ENCODE measurements around the gene POLR3F. TPM values are rescaled to one million over a fixed set of nuclear protein-coding genes. Genes with fewer than 3 reads are reported as not detected.
A peak's percentile ranks its signal among the peaks of the same experiment; 100 is the strongest.

POLR3F gene
- total RNA-seq, 1 experiment from 2014 or later = 15.7 TPM

DNA sequence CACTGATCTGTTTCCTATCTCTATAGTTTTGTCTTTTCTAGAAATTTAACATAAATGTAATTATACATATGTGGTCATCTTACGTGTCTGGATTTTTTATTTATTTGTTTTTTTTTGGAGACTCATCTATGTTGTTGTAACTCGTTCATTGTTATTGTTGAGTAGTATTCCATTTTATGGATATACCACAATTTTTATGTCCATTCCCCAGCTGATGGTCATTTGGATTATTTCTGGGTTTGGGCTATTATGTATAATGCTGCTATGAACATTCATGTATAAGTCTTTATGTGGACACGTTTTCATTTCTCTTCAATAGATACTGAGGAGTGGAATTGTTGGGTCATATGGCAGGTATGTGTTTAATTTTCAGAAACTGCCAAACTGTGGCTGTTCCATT lies 10.6 kb upstream of the POLR3F start:
- no peaks in the 10 kb centered on the region for H3K36me3 Mint-ChIP-seq (ENCODE audit: insufficient read depth, unreplicated experiment)

DNA sequence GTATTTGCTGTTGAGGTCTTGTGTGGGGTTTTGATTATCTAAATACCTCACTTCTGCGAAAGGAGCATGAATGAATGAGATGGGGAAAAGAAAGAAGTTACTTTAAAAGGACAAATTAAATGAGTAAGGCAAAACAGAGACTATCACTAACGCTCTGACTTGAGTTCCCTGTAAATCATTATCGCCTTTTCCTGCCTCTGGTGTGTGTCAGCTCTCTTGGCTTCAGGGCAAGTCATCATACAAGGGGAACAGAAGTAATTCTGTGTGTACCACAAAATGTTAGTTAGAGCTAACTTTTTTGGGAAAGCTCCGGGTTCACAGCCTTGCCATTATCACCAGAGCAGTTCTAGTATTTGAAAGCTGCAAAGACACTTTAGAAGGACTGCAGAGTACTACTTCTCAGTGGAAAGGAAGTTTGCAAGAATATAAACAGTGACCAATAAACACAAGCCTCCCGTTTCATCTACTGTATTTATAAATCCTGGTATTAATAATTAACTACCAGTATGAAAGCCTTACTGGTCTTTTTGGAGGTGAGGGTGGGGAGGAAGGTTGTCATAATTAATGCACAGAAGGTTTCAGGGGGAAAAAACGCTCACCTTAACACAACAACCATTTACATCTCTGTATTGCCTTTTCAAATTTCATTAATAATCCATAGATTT lies 1.5 kb upstream of the POLR3F start:
- H3K4me3 ChIP-seq (ENCODE audit: low read depth, low read length) = no peak overlapping the region
- H3K9me3 ChIP-seq = no peaks in the 10 kb centered on the region
- H3K4me3 Mint-ChIP-seq (ENCODE audit: unreplicated experiment) = peak overlapping the region; percentile 98
- peaks cover 6% of the 10 kb centered on the region; the same call in 1 of the 2 replicates for H3K4me1 ChIP-seq
- ChIA-PET POLR2A (no interaction called here), CTCF (no interaction called here)
- DNase-seq = no peak
- no peaks in the 10 kb centered on the region for H3K9me3 Mint-ChIP-seq (ENCODE audit: unreplicated experiment)
- H3K27me3 ChIP-seq (replicated peaks; ENCODE audit: control insufficient read depth, insufficient read depth, low read length) = no peaks in the 10 kb centered on the region
- H3K27ac Mint-ChIP-seq (ENCODE audit: unreplicated experiment) = no peak overlapping the region
- peaks cover 17% of the 10 kb centered on the region for H3K4me1 Mint-ChIP-seq (ENCODE audit: low read depth, unreplicated experiment)
- no peaks in the 10 kb centered on the region for H3K36me3 ChIP-seq (ENCODE audit: control insufficient read depth, insufficient read depth, low read length)
- H3K27me3 Mint-ChIP-seq (ENCODE audit: insufficient read depth, unreplicated experiment) = no peaks in the 10 kb centered on the region
- peaks cover 18% of the 10 kb centered on the region for H3K36me3 Mint-ChIP-seq (ENCODE audit: insufficient read depth, unreplicated experiment)
- no peak for TF ChIP-seq CTCF (IDR thresholded peaks at IDR 0.05; ENCODE audit: insufficient read depth in 1 of 2, low read depth in 1 of 2, low read length in 1 of 2, severe bottlenecking in 1 of 2, unreplicated experiment in 1 of 2)
- intact Hi-C loops (cut with micrococcal nuclease; ENCODE audit: unreplicated experiment) = loop anchor here (2.0 to 5.0 kb wide), 2 partner anchors 33 to 53 kb away; no protein-coding TSS in a partner anchor
- no TSS peak for BruUV-seq (replicated peaks)

More for the DNA sequence above, 10.6 kb upstream of the POLR3F start:
- no TSS peak for BruUV-seq (replicated peaks)
- Histone ChIP-seq H3K9me3 (no peaks in the 10 kb centered on the region), H3K4me1 (no peaks in the 10 kb centered on the region), H3K4me3 (ENCODE audit: low read depth, low read length) (no peak overlapping the region), H3K36me3 (ENCODE audit: control insufficient read depth, insufficient read depth, low read length) (no peaks in the 10 kb centered on the region), H3K27me3 (replicated peaks; ENCODE audit: control insufficient read depth, insufficient read depth, low read length) (no peaks in the 10 kb centered on the region)
- Mint-ChIP-seq H3K4me3 (ENCODE audit: unreplicated experiment) (no peak overlapping the region), H3K27me3 (ENCODE audit: insufficient read depth, unreplicated experiment) (no peaks in the 10 kb centered on the region), H3K9me3 (ENCODE audit: unreplicated experiment) (peaks cover 9% of the 10 kb centered on the region), H3K27ac (ENCODE audit: unreplicated experiment) (no peak overlapping the region), H3K4me1 (ENCODE audit: low read depth, unreplicated experiment) (no peaks in the 10 kb centered on the region)
- DNase-seq = no peak
- POLR2A ChIA-PET = no interaction called here
- intact Hi-C loops (cut with micrococcal nuclease; ENCODE audit: unreplicated experiment) = no loop called here
- no peak for TF ChIP-seq CTCF (IDR thresholded peaks at IDR 0.05; ENCODE audit: insufficient read depth in 1 of 2, low read depth in 1 of 2, low read length in 1 of 2, severe bottlenecking in 1 of 2, unreplicated experiment in 1 of 2)
- CTCF ChIA-PET = no interaction called here

DNA sequence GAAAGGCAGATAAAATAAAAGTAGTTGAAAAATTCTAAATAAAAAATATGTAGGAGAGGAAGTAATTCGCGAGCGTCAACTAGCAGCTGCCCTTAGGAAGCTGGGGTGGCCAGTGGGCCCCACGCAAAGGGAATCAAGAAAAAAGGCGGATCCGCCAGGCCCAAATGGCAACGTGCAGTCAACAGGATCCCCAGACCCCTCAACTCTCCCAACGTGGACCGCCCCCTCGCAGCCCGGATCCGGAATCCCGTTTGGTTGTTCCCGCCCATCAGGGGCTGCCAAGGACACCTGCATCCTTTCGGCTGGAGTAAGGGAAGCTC lies 656 bp upstream of the POLR3F start:
- peaks cover 18% of the 10 kb centered on the region for H3K36me3 Mint-ChIP-seq (ENCODE audit: insufficient read depth, unreplicated experiment)
- DNase-seq = no peak
- intact Hi-C loops (cut with micrococcal nuclease; ENCODE audit: unreplicated experiment) = loop anchor here (2.0 to 5.0 kb wide), 2 partner anchors 34 to 54 kb away; no protein-coding TSS in a partner anchor
- H3K27me3 Mint-ChIP-seq (ENCODE audit: insufficient read depth, unreplicated experiment) = no peaks in the 10 kb centered on the region
- CTCF ChIA-PET = interaction anchor here (0.9 to 1.0 kb wide), 2 partner anchors 30 to 41 kb away, joined by 3 to 4 read pairs; partner anchors contain the start of genes RBBP9 and SEC23B
- POLR2A ChIA-PET = interaction anchor here (0.5 to 2.2 kb wide), 6 partner anchors 12 to 896 kb away, joined by 3 to 48 read pairs (median 6); partner anchors contain the start of genes RBBP9 and SEC23B
- TF ChIP-seq CTCF (IDR thresholded peaks at IDR 0.05; ENCODE audit: insufficient read depth in 1 of 2, low read depth in 1 of 2, low read length in 1 of 2, severe bottlenecking in 1 of 2, unreplicated experiment in 1 of 2) = no peak
- peaks cover 17% of the 10 kb centered on the region for H3K4me1 Mint-ChIP-seq (ENCODE audit: low read depth, unreplicated experiment)
- H3K9me3 Mint-ChIP-seq (ENCODE audit: unreplicated experiment) = no peaks in the 10 kb centered on the region
- H3K4me1 ChIP-seq = peaks cover 6% of the 10 kb centered on the region; the same call in 1 of the 2 replicates
- BruUV-seq (replicated peaks) = TSS peak; percentile 66
- peak overlapping the region; percentile 98 for H3K4me3 Mint-ChIP-seq (ENCODE audit: unreplicated experiment)
- H3K36me3 ChIP-seq (ENCODE audit: control insufficient read depth, insufficient read depth, low read length) = no peaks in the 10 kb centered on the region
- H3K4me3 ChIP-seq (ENCODE audit: low read depth, low read length) = peak overlapping the region; percentile 82
- H3K9me3 ChIP-seq = no peaks in the 10 kb centered on the region
- peak overlapping the region; percentile 100 for H3K27ac Mint-ChIP-seq (ENCODE audit: unreplicated experiment)
- no peaks in the 10 kb centered on the region for H3K27me3 ChIP-seq (replicated peaks; ENCODE audit: control insufficient read depth, insufficient read depth, low read length)

Measured in Caco-2 (cell line).